H1 (cell line): ENCODE measurements around the gene WFDC10B. TPM values are rescaled to one million over a fixed set of nuclear protein-coding genes. Genes with fewer than 3 reads are reported as not detected.

Experiments
- CTCF ChIA-PET: fragments of 300-600 bp; sonication (Branson Sonifier 250); formaldehyde crosslinking; loops from one replicate; lab custom pipeline; 2021; ENCODE audit not compliant: partially characterized antibody; lab: Charles Lee
- POLR2A ChIA-PET: fragments of 300-600 bp; sonication (Branson Sonifier 250); formaldehyde crosslinking; loops from one replicate; lab custom pipeline; 2021; ENCODE audit warnings: inconsistent platforms; ENCODE audit not compliant: partially characterized antibody; lab: Charles Lee
- DNase-seq, 2 experiments: peaks; one replicate each; pipeline versions ENCODE4 v3.0.0 to v3.0.0-alpha.2; 2010 to 2022; ENCODE audit warnings: low spot score in 2 of 2, low read depth in 1 of 2, mixed read lengths in 1 of 2
- FAIRE-seq: peaks from 2 replicates; lab custom pipeline; 2011; peaks lifted over from hg19 to GRCh38; lab: Jason Lieb, UNC
- H2AFZ ChIP-seq: 2 replicates; pipeline ENCODE4 v1.8.1; 2012; ENCODE audit warnings: low read length, inconsistent platforms
- H2AK5ac ChIP-seq: 2 replicates; pipeline ENCODE4 v1.6.1; 2013; ENCODE audit warnings: low read depth, low read length
- H2BK120ac ChIP-seq: replicated peaks from 2 replicates; pipeline ENCODE3; 2013; ENCODE audit warnings: low read depth, low read length, inconsistent platforms
- H2BK12ac ChIP-seq: 2 replicates; pipeline ENCODE4 v1.6.1; 2013; ENCODE audit warnings: low read depth, low read length
- H2BK15ac ChIP-seq: 2 replicates; pipeline ENCODE4 v1.6.1; 2013; ENCODE audit warnings: low read length
- H2BK20ac ChIP-seq: 2 replicates; pipeline ENCODE4 v1.6.1; 2013; ENCODE audit warnings: low read length
- H2BK5ac ChIP-seq: 2 replicates; pipeline ENCODE4 v1.6.1; 2013; ENCODE audit warnings: low read depth, low read length
- H3K14ac ChIP-seq: 2 replicates; pipeline ENCODE4 v1.6.1; 2013; ENCODE audit warnings: inconsistent platforms; ENCODE audit not compliant: insufficient read length
- H3K18ac ChIP-seq: 2 replicates; pipeline ENCODE4 v1.6.1; 2013; ENCODE audit warnings: low read length; ENCODE audit errors: extremely low read depth
- H3K23ac ChIP-seq: 2 replicates; pipeline ENCODE4 v1.6.1; 2013; ENCODE audit warnings: inconsistent platforms; ENCODE audit not compliant: insufficient read length
- H3K23me2 ChIP-seq: 2 replicates; pipeline ENCODE4 v1.6.1; 2013; ENCODE audit warnings: low read depth, low read length
- H3K27ac ChIP-seq: 2 replicates; pipeline ENCODE4 v1.6.1; 2011; ENCODE audit warnings: low read depth, low read length, inconsistent platforms
- H3K27me3 ChIP-seq, 4 experiments: replicated peaks in 1 of 4; 1 replicate in 1 of 4; 2 replicates in 3 of 4; pipeline versions ENCODE4 v1.6.1 to v1.8.1; 2011 to 2013; ENCODE audit warnings: low read length in 3 of 4, mild to moderate bottlenecking in 3 of 4, inconsistent platforms in 2 of 4, mixed read lengths in 2 of 4, moderate library complexity in 1 of 4; ENCODE audit not compliant: control insufficient read depth in 3 of 4, insufficient read depth in 3 of 4; ENCODE audit errors: extremely low read depth in 1 of 4
- H3K36me3 ChIP-seq, 4 experiments: 2 replicates each; pipeline versions ENCODE4 v1.6.1 to v1.8.1; 2011 to 2013; ENCODE audit warnings: mild to moderate bottlenecking in 4 of 4, low read length in 3 of 4, moderate library complexity in 2 of 4, control low read depth in 1 of 4, inconsistent platforms in 1 of 4; ENCODE audit not compliant: insufficient read depth in 4 of 4, control insufficient read depth in 2 of 4
- H3K4ac ChIP-seq: replicated peaks from 2 replicates; pipeline ENCODE3; 2013; ENCODE audit warnings: low read length, low read depth, mixed read lengths, inconsistent platforms; ENCODE audit not compliant: insufficient read length
- H3K4me1 ChIP-seq, 4 experiments: replicated peaks in 1 of 4; 1 replicate in 1 of 4; 2 replicates in 3 of 4; pipeline versions ENCODE4 v1.6.1 to v1.8.1; 2011 to 2013; ENCODE audit warnings: low read length in 3 of 4, inconsistent platforms in 2 of 4, mixed read lengths in 1 of 4; ENCODE audit not compliant: insufficient read depth in 4 of 4, control insufficient read depth in 3 of 4
- H3K4me2 ChIP-seq, 2 experiments: 2 replicates each; pipeline versions ENCODE4 v1.6.1 to v1.8.1; 2011 to 2013; ENCODE audit warnings: low read depth in 2 of 2, low read length in 2 of 2, control low read depth in 1 of 2, inconsistent platforms in 1 of 2, mild to moderate bottlenecking in 1 of 2; ENCODE audit not compliant: insufficient read depth in 1 of 2
- H3K4me3 ChIP-seq, 4 experiments: fragments of 200-600, 300-600 bp in 1 of 4; sonication (generic), shearing (Covaris generic), sonication (Bioruptor Twin) in 1 of 4; 2 replicates each; pipeline versions ENCODE4 v1.5.1 to v1.8.1; 2011 to 2016; ENCODE audit warnings: low read length in 4 of 4, low read depth in 3 of 4, control low read depth in 2 of 4, inconsistent platforms in 2 of 4, mild to moderate bottlenecking in 2 of 4, mixed read lengths in 1 of 4, moderate library complexity in 1 of 4; ENCODE audit not compliant: insufficient read depth in 2 of 4; ENCODE audit errors: extremely low read depth in 1 of 4
- H3K56ac ChIP-seq: replicated peaks from 2 replicates; pipeline ENCODE3; 2013; ENCODE audit warnings: low read depth, mild to moderate bottlenecking, mixed read lengths, low read length, inconsistent platforms; ENCODE audit not compliant: insufficient read length
- H3K79me1 ChIP-seq: 2 replicates; pipeline ENCODE4 v1.6.1; 2013; ENCODE audit warnings: low read depth, low read length, control low read depth
- H3K79me2 ChIP-seq, 2 experiments: 2 replicates each; pipeline versions ENCODE4 v1.6.1 to v1.8.1; 2012 to 2013; ENCODE audit warnings: low read length in 2 of 2, mild to moderate bottlenecking in 2 of 2, inconsistent platforms in 1 of 2; ENCODE audit not compliant: insufficient read depth in 2 of 2, control insufficient read depth in 1 of 2
- H3K9ac ChIP-seq, 4 experiments: replicated peaks in 1 of 4; 1 replicate in 1 of 4; 2 replicates in 3 of 4; pipeline versions ENCODE4 v1.6.1 to v1.8.1; 2011 to 2013; ENCODE audit warnings: low read depth in 3 of 4, low read length in 3 of 4, control low read depth in 2 of 4, mild to moderate bottlenecking in 2 of 4, moderate library complexity in 2 of 4, inconsistent platforms in 1 of 4; ENCODE audit errors: extremely low read depth in 1 of 4
- H3K9me3 ChIP-seq, 2 experiments: 2 replicates each; pipeline versions ENCODE4 v1.6.1 to v1.8.1; 2012 to 2013; ENCODE audit warnings: mild to moderate bottlenecking in 2 of 2, moderate library complexity in 2 of 2, control low read depth in 1 of 2, inconsistent platforms in 1 of 2, low read depth in 1 of 2, low read length in 1 of 2, mixed read lengths in 1 of 2; ENCODE audit not compliant: insufficient read depth in 2 of 2
- H4K20me1 ChIP-seq, 2 experiments: replicated peaks in 1 of 2; 2 replicates each; pipeline versions ENCODE3 to v1.8.1; 2011 to 2013; ENCODE audit warnings: inconsistent platforms in 2 of 2, low read length in 2 of 2, mild to moderate bottlenecking in 1 of 2; ENCODE audit not compliant: insufficient read depth in 2 of 2, control insufficient read depth in 1 of 2
- H4K5ac ChIP-seq: 2 replicates; pipeline ENCODE4 v1.6.1; 2013; ENCODE audit warnings: low read length, low read depth, mixed read lengths, inconsistent platforms; ENCODE audit not compliant: insufficient read length
- H4K8ac ChIP-seq: 2 replicates; pipeline ENCODE4 v1.8.0; 2013; ENCODE audit warnings: mild to moderate bottlenecking, moderate library complexity, low read length, inconsistent platforms; ENCODE audit not compliant: insufficient read depth; ENCODE audit errors: extremely low read depth
- H4K91ac ChIP-seq: replicated peaks from 2 replicates; pipeline ENCODE3; 2013; ENCODE audit warnings: low read length, mixed read lengths, inconsistent platforms; ENCODE audit not compliant: insufficient read length
- ASH2L ChIP-seq: fragments of 200-600, 300-600 bp; sonication (generic); IDR thresholded peaks from one replicate; pipeline ENCODE4 v1.7.1; 2017; ENCODE audit warnings: low read length
- BCL11A ChIP-seq, 2 experiments: IDR thresholded peaks; one replicate each; pipeline ENCODE4 v1.6.1; 2011; ENCODE audit warnings: low read depth in 2 of 2, low read length in 2 of 2, mild to moderate bottlenecking in 2 of 2
- CBX8 ChIP-seq: fragments of 300-800, 300-1000 bp; sonication (generic); IDR thresholded peaks from 2 replicates; pipeline ENCODE4 v1.7.1; 2016; ENCODE audit warnings: low read depth, low read length, borderline replicate concordance
- FOSL1 ChIP-seq: IDR thresholded peaks from 2 replicates; pipeline ENCODE4 v1.6.1; 2011; ENCODE audit warnings: mild to moderate bottlenecking, low read depth, low read length, moderate library complexity; ENCODE audit not compliant: insufficient read depth
- GTF2F1 ChIP-seq: IDR thresholded peaks from 2 replicates; pipeline ENCODE4 v1.6.1; 2012; ENCODE audit warnings: low read depth, low read length, improper control_type of control experiment, borderline replicate concordance
- KDM5A ChIP-seq: fragments of 200-600 bp; IDR thresholded peaks from 2 replicates; pipeline ENCODE4 v1.7.1; 2012; ENCODE audit warnings: mild to moderate bottlenecking, low read length, inconsistent platforms, mixed read lengths
- PHF8 ChIP-seq: fragments of 200-600 bp; sonication (generic); conservative IDR thresholded peaks from 2 replicates; pipeline ENCODE4 v1.7.1; 2012; ENCODE audit warnings: low read depth, mild to moderate bottlenecking, inconsistent platforms, low read length, moderate library complexity
- POLR2A ChIP-seq, 2 experiments: IDR thresholded peaks; 1 replicate in 1 of 2; 2 replicates in 1 of 2; pipeline ENCODE4 v1.6.1; 2011; ENCODE audit warnings: low read depth in 2 of 2, low read length in 2 of 2, mild to moderate bottlenecking in 2 of 2; ENCODE audit errors: control extremely low read depth in 1 of 2
- RFX5 ChIP-seq: IDR thresholded peaks from 2 replicates; pipeline ENCODE4 v1.6.1; 2011; ENCODE audit warnings: low read depth, low read length, improper control_type of control experiment, borderline replicate concordance
- SAP30 ChIP-seq: fragments of 300-600 bp; sonication (generic); IDR thresholded peaks from 2 replicates; pipeline ENCODE4 v1.7.1; 2012; ENCODE audit warnings: low read length, moderate library complexity, mild to moderate bottlenecking, inconsistent platforms; ENCODE audit not compliant: insufficient read depth, insufficient replicate concordance
- SIX5 ChIP-seq: IDR thresholded peaks from 2 replicates; pipeline ENCODE4 v1.6.1; 2011; ENCODE audit warnings: mild to moderate bottlenecking, low read depth, low read length
- SRF ChIP-seq: IDR thresholded peaks from 2 replicates; pipeline ENCODE4 v1.6.1; 2011; ENCODE audit warnings: mild to moderate bottlenecking, low read depth, low read length, moderate library complexity
- TCF12 ChIP-seq: IDR thresholded peaks from 2 replicates; pipeline ENCODE4 v1.6.1; 2011; ENCODE audit warnings: low read depth, mild to moderate bottlenecking, low read length
- USF2 ChIP-seq: IDR thresholded peaks from 2 replicates; pipeline ENCODE4 v1.6.1; 2011; ENCODE audit warnings: low read length, improper control_type of control experiment
- YY1 ChIP-seq: IDR thresholded peaks from 2 replicates; pipeline ENCODE4 v1.6.1; 2011; ENCODE audit warnings: low read depth, mild to moderate bottlenecking, low read length
- polyA plus RNA-seq, 7 experiments: library from polyadenylated mRNA; depleted of rRNA in 3 of 7; stranded (reverse) in 5 of 7; unstranded in 2 of 7; fragments of >200 nt in 5 of 7; fragments of 200-250 nt in 2 of 7; gene quantifications; 1 replicate in 5 of 7; 2 replicates in 1 of 7; 4 replicates in 1 of 7; pipeline versions ENCODE4 v1.2.1 to v1.2.3, GENCODE V29; 2011 to 2013; ENCODE audit warnings: missing spikeins in 2 of 7, mixed read lengths in 2 of 7
- total RNA-seq: library from RNA; stranded (reverse); fragmentation: NEBNext Ultra II Directional; extraction: Animal tissue kit (Norgen Biotek cat#: 25700); gene quantifications from 2 replicates; pipeline ENCODE4 v1.2.1, GENCODE V29; 2021

The WFDC10B gene
- total and polyA plus RNA-seq, 2 of the 8 experiments (the other 6 are each of a cell fraction or from before 2014, with no cell fraction given): 0.21 to 0.54 TPM

DNA sequence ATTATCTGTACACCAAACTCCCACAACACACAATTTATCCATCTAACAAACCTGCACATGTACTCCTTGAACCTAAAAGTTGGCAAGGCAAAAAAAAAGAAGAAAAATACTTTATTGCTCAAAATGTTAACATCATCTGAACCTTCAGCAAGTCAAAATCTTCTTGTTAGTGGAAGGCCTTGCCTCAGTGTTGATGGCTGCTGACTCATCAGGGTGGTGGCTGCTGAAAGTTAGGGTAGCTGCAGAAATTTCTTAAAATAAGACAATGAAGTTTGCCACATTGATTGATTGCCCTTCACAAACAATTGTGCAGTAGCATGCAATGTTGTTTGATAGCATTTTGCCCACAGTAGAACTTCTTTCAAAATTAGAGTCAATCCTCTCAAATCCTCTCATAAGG is 32.1 kb downstream of the WFDC10B start:
- Histone ChIP-seq H2BK15ac (no peak overlapping the region), H3K23ac (no peak overlapping the region), H4K20me1 (no peaks in the 10 kb centered on the region), H4K5ac (no peak overlapping the region), H3K27me3 (no peaks in the 10 kb centered on the region), H3K4me3 (no peak overlapping the region), H3K9ac (no peak overlapping the region), H4K8ac (no peak overlapping the region), H3K4me2 (no peak overlapping the region), H3K18ac (no peak overlapping the region), H2BK120ac (no peak overlapping the region), H3K14ac (no peak overlapping the region), H3K27ac (no peak overlapping the region), H3K23me2 (no peaks in the 10 kb centered on the region), H3K79me1 (no peaks in the 10 kb centered on the region), H3K36me3 (no peaks in the 10 kb centered on the region), H2BK12ac (no peak overlapping the region), H3K79me2 (no peaks in the 10 kb centered on the region), H2BK5ac (no peak overlapping the region), H3K9me3 (0 out of 4 replicates have a peak, but pooled peaks cover 0 to 2% of the 10 kb centered on the region in 2 experiments), H3K4me1 (no peaks in the 10 kb centered on the region), H3K4ac (no peak overlapping the region), H2AFZ (no peak overlapping the region), H4K91ac (no peak overlapping the region), H2BK20ac (no peak overlapping the region), H3K56ac (no peak overlapping the region), H2AK5ac (no peak overlapping the region)
- POLR2A ChIA-PET: no interaction called here
- CTCF ChIA-PET: interaction anchor here (1.3 to 2.9 kb wide), 2 partner anchors 43 to 98 kb away, joined by 4 to 10 read pairs; partner anchors contain the start of gene WFDC10A
- DNase-seq (no peak), FAIRE-seq (no peak)
- TF ChIP-seq CBX8 (no peak), SRF (no peak), POLR2A (IDR thresholded peaks at IDR 0.05; ENCODE audit: control extremely low read depth in 1 of 2, low read depth in 2 of 2, low read length in 2 of 2) (no peak), FOSL1 (no peak), GTF2F1 (no peak), PHF8 (no peak), USF2 (no peak), BCL11A (IDR thresholded peaks at IDR 0.05; ENCODE audit: low read depth in 2 of 2, low read length in 2 of 2) (no peak), YY1 (no peak), TCF12 (no peak), RFX5 (no peak), SAP30 (no peak), ASH2L (no peak), SIX5 (no peak), KDM5A (no peak)
